ENCODE measurements around the gene USP24. TPM values are rescaled to one million over a fixed set of nuclear protein-coding genes. Genes with fewer than 3 reads are reported as not detected.
A peak's percentile ranks its signal among the peaks of the same experiment; 100 is the strongest.

The USP24 gene
- total RNA-seq, 1 experiment from 2014 or later = 45.7 TPM

- no TSS peak for BruUV-seq (replicated peaks)
- Mint-ChIP-seq H3K9me3 (ENCODE audit: unreplicated experiment) (no peaks in the 10 kb centered on the region), H3K27ac (ENCODE audit: low read depth, unreplicated experiment) (no peak overlapping the region), H3K36me3 (ENCODE audit: insufficient read depth, unreplicated experiment) (peaks cover 53% of the 10 kb centered on the region), H3K4me3 (ENCODE audit: unreplicated experiment) (no peak overlapping the region), H3K27me3 (ENCODE audit: insufficient read depth, unreplicated experiment) (no peaks in the 10 kb centered on the region), H3K4me1 (ENCODE audit: insufficient read depth, unreplicated experiment) (no peaks in the 10 kb centered on the region)
- no peak for TF ChIP-seq CTCF (IDR thresholded peaks at IDR 0.05; ENCODE audit: unreplicated experiment)
- no peak for DNase-seq (ENCODE audit: unreplicated experiment)
- intact Hi-C loops (cut with micrococcal nuclease) = no loop called here
- ChIA-PET POLR2A (interaction anchor here (0.6 to 1.9 kb wide), 4 partner anchors 9 to 60 kb away, joined by 3 to 6 read pairs (median 4); no protein-coding TSS in a partner anchor), CTCF (interaction anchor here (0.7 to 1.1 kb wide), 7 partner anchors 9 to 1489 kb away, joined by 3 to 4 read pairs (median 3); no protein-coding TSS in a partner anchor)
Observed at GRCh38 chr1:55148676-55149075, 66.5 kb downstream of the USP24 start.

GRCh38 chr1:55147524-55147923 is 67.6 kb downstream of the USP24 start:
- Mint-ChIP-seq H3K4me1 (ENCODE audit: insufficient read depth, unreplicated experiment) (no peaks in the 10 kb centered on the region), H3K27me3 (ENCODE audit: insufficient read depth, unreplicated experiment) (no peaks in the 10 kb centered on the region), H3K4me3 (ENCODE audit: unreplicated experiment) (no peak overlapping the region), H3K36me3 (ENCODE audit: insufficient read depth, unreplicated experiment) (peaks cover 53% of the 10 kb centered on the region), H3K27ac (ENCODE audit: low read depth, unreplicated experiment) (no peak overlapping the region), H3K9me3 (ENCODE audit: unreplicated experiment) (no peaks in the 10 kb centered on the region)
- BruUV-seq (replicated peaks) = no TSS peak
- ChIA-PET POLR2A (interaction anchor here (0.8 to 1.9 kb wide), 3 partner anchors 18 to 35 kb away, joined by 3 to 6 read pairs (median 3); no protein-coding TSS in a partner anchor), CTCF (interaction anchor here (0.6 to 1.2 kb wide), 3 partner anchors 12 to 1438 kb away, joined by 3 to 4 read pairs (median 3); no protein-coding TSS in a partner anchor)
- intact Hi-C loops (cut with micrococcal nuclease) = no loop called here
- no peak for TF ChIP-seq CTCF (IDR thresholded peaks at IDR 0.05; ENCODE audit: unreplicated experiment)
- no peak for DNase-seq (ENCODE audit: unreplicated experiment)

DNA sequence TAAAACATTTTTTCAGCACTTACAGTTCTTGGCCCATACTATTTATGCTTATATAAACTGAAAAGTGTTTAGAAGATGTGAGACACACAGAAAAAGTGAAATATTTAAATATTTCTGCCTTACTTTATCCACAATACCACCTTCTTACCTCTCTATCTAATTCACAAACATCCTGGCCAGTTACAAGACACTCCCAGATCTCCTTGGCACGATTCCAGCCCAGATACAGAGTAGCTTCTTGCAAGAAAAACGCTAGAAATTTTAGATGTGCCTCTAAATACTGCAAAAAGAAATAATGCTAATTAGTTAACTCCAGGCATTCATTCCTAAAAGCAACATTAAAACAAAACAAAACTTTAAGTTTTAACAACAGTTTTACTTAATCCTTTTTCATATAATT is 68.4 kb downstream of the USP24 start:
- H3K4me1 Mint-ChIP-seq (ENCODE audit: insufficient read depth, unreplicated experiment) = no peaks in the 10 kb centered on the region
- H3K27me3 Mint-ChIP-seq (ENCODE audit: insufficient read depth, unreplicated experiment) = no peaks in the 10 kb centered on the region
- no peaks in the 10 kb centered on the region for H3K9me3 Mint-ChIP-seq (ENCODE audit: unreplicated experiment)
- POLR2A ChIA-PET = interaction anchor here (0.6 to 1.9 kb wide), 3 partner anchors 19 to 776 kb away, joined by 3 to 6 read pairs (median 4); no protein-coding TSS in a partner anchor
- intact Hi-C loops (cut with micrococcal nuclease) = no loop called here
- peaks cover 57% of the 10 kb centered on the region for H3K36me3 Mint-ChIP-seq (ENCODE audit: insufficient read depth, unreplicated experiment)
- CTCF ChIA-PET = interaction anchor here (0.6 kb wide), 1 partner anchor 1472 kb away, joined by 4 read pairs; no protein-coding TSS in a partner anchor
- H3K27ac Mint-ChIP-seq (ENCODE audit: low read depth, unreplicated experiment) = no peak overlapping the region
- BruUV-seq (replicated peaks) = no TSS peak
- peak; percentile 55 for DNase-seq (ENCODE audit: unreplicated experiment)
- no peak overlapping the region for H3K4me3 Mint-ChIP-seq (ENCODE audit: unreplicated experiment)
- TF ChIP-seq CTCF (IDR thresholded peaks at IDR 0.05; ENCODE audit: unreplicated experiment) = no peak

- intact Hi-C loops (cut with micrococcal nuclease) = loop anchor here (5.0 kb wide), 1 partner anchor 1562 kb away; no protein-coding TSS in a partner anchor
- BruUV-seq (replicated peaks) = no TSS peak
- Mint-ChIP-seq H3K27ac (ENCODE audit: low read depth, unreplicated experiment) (no peak overlapping the region), H3K9me3 (ENCODE audit: unreplicated experiment) (no peaks in the 10 kb centered on the region), H3K36me3 (ENCODE audit: insufficient read depth, unreplicated experiment) (peaks cover 55% of the 10 kb centered on the region), H3K4me3 (ENCODE audit: unreplicated experiment) (no peak overlapping the region), H3K27me3 (ENCODE audit: insufficient read depth, unreplicated experiment) (no peaks in the 10 kb centered on the region), H3K4me1 (ENCODE audit: insufficient read depth, unreplicated experiment) (peaks cover 5% of the 10 kb centered on the region)
- no peak for DNase-seq (ENCODE audit: unreplicated experiment)
- no peak for TF ChIP-seq CTCF (IDR thresholded peaks at IDR 0.05; ENCODE audit: unreplicated experiment)
- ChIA-PET POLR2A (interaction anchor here (1.0 kb wide), 1 partner anchor 73 kb away, joined by 3 read pairs; no protein-coding TSS in a partner anchor), CTCF (interaction anchor here (1.0 to 10.0 kb wide), 3 partner anchors 12 to 185 kb away, joined by 4 to 194 read pairs (median 5); no protein-coding TSS in a partner anchor)
Observed at GRCh38 chr1:55144886-55145285, 70.3 kb downstream of the USP24 start.
